Measurements from ENCODE around the gene LMCD1.

GRCh38 chr3:8486936-8487335, 14.7 kb upstream of the LMCD1 start:
- TF ChIP-seq CTCF (IDR thresholded peaks at IDR 0.05; ENCODE audit: low read length) (no peak), EZH2 (IDR thresholded peaks at IDR 0.05; ENCODE audit: borderline replicate concordance, low read length) (no peak)
